AG04449 (cell line): ENCODE data around the gene CNDP1.

Experiments
- CTCF ChIA-PET: fragments of 350-600 bp; formaldehyde crosslinking; extraction: SDS; loops from one replicate; lab custom pipeline; 2021; ENCODE audit warnings: antibody characterized with exemption; lab: Yijun Ruan, JAX
- POLR2A ChIA-PET: fragments of 400-600, 350-600 bp; formaldehyde crosslinking; extraction: SDS; loops from one replicate; lab custom pipeline; 2020; ENCODE audit warnings: antibody characterized with exemption, inconsistent platforms; lab: Yijun Ruan, JAX
- DNase-seq: peaks from one replicate; pipeline ENCODE4 v3.0.0-alpha.2; 2010; ENCODE audit warnings: low read depth, low spot score
- H3K4me3 ChIP-seq: 2 replicates; pipeline ENCODE4 v1.5.1; 2011; ENCODE audit warnings: low read depth, mild to moderate bottlenecking, control low read depth, low read length
- TF ChIP-seq, protein P1 (sequence below): IDR thresholded peaks from one replicate; pipeline ENCODE4 v1.5.1; 2011; ENCODE audit warnings: mild to moderate bottlenecking, moderate library complexity, low read length, control low read depth, inconsistent platforms; ENCODE audit not compliant: insufficient read depth; ENCODE audit errors: missing control alignments

The CNDP1 gene

DNA sequence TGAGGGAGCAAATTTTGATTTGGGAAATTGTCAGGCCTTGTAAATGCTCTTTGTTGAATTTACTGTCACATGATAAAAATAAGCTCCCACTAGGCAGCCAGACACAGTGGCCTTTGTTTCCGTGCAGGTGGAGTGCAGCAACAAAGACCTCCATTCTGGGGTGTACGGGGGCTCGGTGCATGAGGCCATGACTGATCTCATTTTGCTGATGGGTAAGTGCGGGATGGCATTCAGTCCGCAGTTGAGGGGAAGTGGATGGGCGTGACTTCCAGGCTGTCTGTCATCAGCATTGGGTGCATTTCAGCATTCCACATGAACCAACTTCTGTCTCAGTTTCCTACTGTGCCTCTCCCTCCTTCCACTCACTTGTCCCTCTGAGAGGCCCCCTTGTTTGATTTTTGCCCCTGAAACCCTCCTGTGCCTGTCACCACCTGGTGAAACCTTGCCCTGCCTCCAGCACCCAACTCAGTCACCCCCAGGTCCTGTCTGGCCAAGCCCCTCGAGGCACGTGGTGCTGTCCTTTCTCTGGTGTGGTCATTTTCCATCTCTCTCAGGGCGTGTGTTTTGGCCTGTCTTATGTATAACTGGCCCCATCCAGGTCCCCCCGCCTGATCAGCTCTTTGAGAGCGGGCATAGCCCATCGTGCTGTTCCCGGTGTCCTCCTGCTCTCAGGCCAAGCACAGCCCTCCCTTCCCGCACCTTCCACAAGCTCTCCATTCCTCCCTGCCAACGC, 21.8 kb upstream of the CNDP1 start:
- CTCF ChIA-PET, result no interaction called here
- DNase-seq, result no peak
- POLR2A ChIA-PET, result no interaction called here
- H3K4me3 ChIP-seq, result no peak overlapping the region
- TF ChIP-seq, protein P1, sequence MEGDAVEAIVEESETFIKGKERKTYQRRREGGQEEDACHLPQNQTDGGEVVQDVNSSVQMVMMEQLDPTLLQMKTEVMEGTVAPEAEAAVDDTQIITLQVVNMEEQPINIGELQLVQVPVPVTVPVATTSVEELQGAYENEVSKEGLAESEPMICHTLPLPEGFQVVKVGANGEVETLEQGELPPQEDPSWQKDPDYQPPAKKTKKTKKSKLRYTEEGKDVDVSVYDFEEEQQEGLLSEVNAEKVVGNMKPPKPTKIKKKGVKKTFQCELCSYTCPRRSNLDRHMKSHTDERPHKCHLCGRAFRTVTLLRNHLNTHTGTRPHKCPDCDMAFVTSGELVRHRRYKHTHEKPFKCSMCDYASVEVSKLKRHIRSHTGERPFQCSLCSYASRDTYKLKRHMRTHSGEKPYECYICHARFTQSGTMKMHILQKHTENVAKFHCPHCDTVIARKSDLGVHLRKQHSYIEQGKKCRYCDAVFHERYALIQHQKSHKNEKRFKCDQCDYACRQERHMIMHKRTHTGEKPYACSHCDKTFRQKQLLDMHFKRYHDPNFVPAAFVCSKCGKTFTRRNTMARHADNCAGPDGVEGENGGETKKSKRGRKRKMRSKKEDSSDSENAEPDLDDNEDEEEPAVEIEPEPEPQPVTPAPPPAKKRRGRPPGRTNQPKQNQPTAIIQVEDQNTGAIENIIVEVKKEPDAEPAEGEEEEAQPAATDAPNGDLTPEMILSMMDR, result no peak

GRCh38 chr18:74513149-74513882, 21.0 kb upstream of the CNDP1 start:
- DNase-seq, result no peak
- CTCF ChIA-PET, result no interaction called here
- POLR2A ChIA-PET, result no interaction called here
- TF ChIP-seq, protein P1, result no peak
- no peak overlapping the region for H3K4me3 ChIP-seq

GRCh38 chr18:74513883-74514205, 20.5 kb upstream of the CNDP1 start:
- DNase-seq, result no peak
- TF ChIP-seq, protein P1, result no peak
- POLR2A ChIA-PET, result no interaction called here
- no peak overlapping the region for H3K4me3 ChIP-seq
- CTCF ChIA-PET, result no interaction called here

GRCh38 chr18:74514860-74515495, 19.3 kb upstream of the CNDP1 start:
- POLR2A ChIA-PET, result no interaction called here
- DNase-seq, result no peak
- TF ChIP-seq, protein P1, result no peak

GRCh38 chr18:74515620-74516231, 18.6 kb upstream of the CNDP1 start:
- CTCF ChIA-PET, result interaction anchor here (1.9 kb wide), 1 partner anchor 36 kb away, joined by 5 read pairs; no protein-coding TSS in a partner anchor
- TF ChIP-seq, protein P1, result no peak
- POLR2A ChIA-PET, result no interaction called here
- no peak overlapping the region for H3K4me3 ChIP-seq
- no peak for DNase-seq

More at GRCh38 chr18:74514860-74515495, 19.3 kb upstream of the CNDP1 start:
- CTCF ChIA-PET, result no interaction called here
- H3K4me3 ChIP-seq, result no peak overlapping the region
